ENCODE measurements around the gene FAM50A.

- TF ChIP-seq ZNF302 (tag by site-specific recombination; IDR thresholded peaks at IDR 0.05; ENCODE audit: low read depth) = no peak
- TF ChIP-seq ZNF664 (tag by site-specific recombination; IDR thresholded peaks at IDR 0.05) = no peak
- TF ChIP-seq PATZ1 (tag by site-specific recombination; IDR thresholded peaks at IDR 0.05) = no peak
- TF ChIP-seq ZNF10 (tag by site-specific recombination; IDR thresholded peaks at IDR 0.05) = no peak
- no peak for TF ChIP-seq CTCF (tag by site-specific recombination; IDR thresholded peaks at IDR 0.05)
- no peak for TF ChIP-seq KLF16 (tag by site-specific recombination; IDR thresholded peaks at IDR 0.05)
Observed at GRCh38 chrX:154403192-154403591, 40.7 kb upstream of the FAM50A start.
